Peyer's patch (tissue), 4 donors: ENCODE results near the gene UBASH3B. TPM values are rescaled to one million over a fixed set of nuclear protein-coding genes. Genes with fewer than 3 reads are reported as not detected.

Experiments
- DNase-seq, 3 donors: peaks; one replicate each; pipeline ENCODE4 v3.0.0-alpha.2; 2017 to 2019
- H3K27ac ChIP-seq, 4 donors: fragments of 200-600 bp; sonication (generic); one replicate each; pipeline ENCODE4 v1.5.1; 2016 to 2019
- H3K27me3 ChIP-seq, 2 donors: fragments of 200-600 bp; sonication (generic); one replicate each; pipeline ENCODE4 v1.5.1; 2019
- H3K36me3 ChIP-seq, 3 donors: fragments of 200-600 bp; sonication (generic); one replicate each; pipeline ENCODE4 v1.5.1; 2016 to 2019
- H3K4me1 ChIP-seq, 4 donors: fragments of 200-600 bp; sonication (generic); one replicate each; pipeline ENCODE4 v1.5.1; 2016 to 2019
- H3K4me3 ChIP-seq, 4 donors: fragments of 200-600 bp; sonication (generic); 1 replicate in 3 of 4; 2 replicates in 1 of 4; pipeline ENCODE4 v1.5.1; 2016 to 2019; ENCODE audit warnings: mild to moderate bottlenecking in 1 of 4
- H3K9me3 ChIP-seq, 4 donors: fragments of 200-600 bp; sonication (generic); one replicate each; pipeline ENCODE4 v1.5.1; 2016 to 2019; ENCODE audit warnings: mild to moderate bottlenecking in 1 of 4
- CTCF ChIP-seq, 6 experiments: fragments of 450-650 bp in 4 of 6; fragments of 200-600 bp in 2 of 6; sonication (generic) in 1 of 6; IDR thresholded peaks; one replicate each; pipeline ENCODE4 v1.5.1; 2017 to 2019; ENCODE audit warnings: antibody characterized with exemption in 6 of 6, mild to moderate bottlenecking in 3 of 6, moderate library complexity in 1 of 6
- POLR2A ChIP-seq, 2 donors: fragments of 450-650 bp; IDR thresholded peaks; one replicate each; pipeline ENCODE4 v1.5.1; 2017; ENCODE audit warnings: antibody characterized with exemption in 2 of 2, mild to moderate bottlenecking in 2 of 2, moderate library complexity in 2 of 2
- total RNA-seq, 4 donors: library from RNA; depleted of rRNA; stranded (reverse); fragments of >200 nt; gene quantifications; one replicate each; pipeline ENCODE4 v1.1.0, GENCODE V29; 2016

Gene UBASH3B
- total RNA-seq, 4 donors from 2014 or later: 2.3 to 14.9 (median 5.2) TPM

- no peak overlapping the region for H3K4me3 ChIP-seq
- no peak for DNase-seq
- no peaks in the 10 kb centered on the region for H3K4me1 ChIP-seq
- no peaks in the 10 kb centered on the region for H3K27me3 ChIP-seq
- H3K9me3 ChIP-seq: no peaks in the 10 kb centered on the region
- TF ChIP-seq POLR2A (IDR thresholded peaks at IDR 0.05) (no peak), CTCF (IDR thresholded peaks at IDR 0.05) (no peak)
- no peaks in the 10 kb centered on the region for H3K36me3 ChIP-seq
- H3K27ac ChIP-seq: no peak overlapping the region
Measured at GRCh38 chr11:122645847-122646246, 9.7 kb upstream of the UBASH3B start.

- H3K27me3 ChIP-seq: no peaks in the 10 kb centered on the region
- TF ChIP-seq CTCF (IDR thresholded peaks at IDR 0.05): no peak
- TF ChIP-seq POLR2A (IDR thresholded peaks at IDR 0.05): no peak
- no peak for DNase-seq
- no peaks in the 10 kb centered on the region for H3K4me1 ChIP-seq
- H3K4me3 ChIP-seq: no peak overlapping the region
- H3K27ac ChIP-seq: no peak overlapping the region
- H3K9me3 ChIP-seq: no peaks in the 10 kb centered on the region
- H3K36me3 ChIP-seq: no peaks in the 10 kb centered on the region
Measured at GRCh38 chr11:122646549-122647340, 8.8 kb upstream of the UBASH3B start.

GRCh38 chr11:122647736-122648275, 7.7 kb upstream of the UBASH3B start:
- Histone ChIP-seq H3K27me3 (no peaks in the 10 kb centered on the region), H3K4me1 (no peaks in the 10 kb centered on the region), H3K4me3 (no peak overlapping the region), H3K27ac (no peak overlapping the region), H3K9me3 (no peaks in the 10 kb centered on the region), H3K36me3 (no peaks in the 10 kb centered on the region)
- DNase-seq: no peak
- no peak for TF ChIP-seq POLR2A (IDR thresholded peaks at IDR 0.05)
- TF ChIP-seq CTCF (IDR thresholded peaks at IDR 0.05): no peak

- no peaks in the 10 kb centered on the region for H3K9me3 ChIP-seq
- no peaks in the 10 kb centered on the region for H3K36me3 ChIP-seq
- no peaks in the 10 kb centered on the region for H3K4me1 ChIP-seq
- TF ChIP-seq POLR2A (IDR thresholded peaks at IDR 0.05): no peak
- TF ChIP-seq CTCF (IDR thresholded peaks at IDR 0.05): no peak
- H3K27ac ChIP-seq: no peak overlapping the region
- DNase-seq: no peak
- H3K4me3 ChIP-seq: no peak overlapping the region
- no peaks in the 10 kb centered on the region for H3K27me3 ChIP-seq
Measured at GRCh38 chr11:122649116-122649515, 6.4 kb upstream of the UBASH3B start.

- DNase-seq: no peak
- Histone ChIP-seq H3K27me3 (no peaks in the 10 kb centered on the region), H3K9me3 (no peaks in the 10 kb centered on the region), H3K4me1 (peaks cover 0 to 6% (median 0%) of the 10 kb centered on the region in 4 donors), H3K4me3 (no peak overlapping the region), H3K36me3 (no peaks in the 10 kb centered on the region), H3K27ac (no peak overlapping the region)
- TF ChIP-seq POLR2A (IDR thresholded peaks at IDR 0.05) (no peak), CTCF (IDR thresholded peaks at IDR 0.05) (no peak)
Measured at GRCh38 chr11:122650619-122651018, 4.9 kb upstream of the UBASH3B start.
